Measurements from ENCODE around the gene PTPRD.
A peak's percentile ranks its signal among the peaks of the same experiment; 100 is the strongest.

PTPRD gene

GRCh38 chr9:8857926-8858595 lies 1754.7 kb downstream of the PTPRD start:
- Histone ChIP-seq H3K27ac (no peak overlapping the region), H3K9ac (ENCODE audit: insufficient read length) (no peak overlapping the region), H3K4me3 (peak overlapping the region; percentile 58), H3K9me3 (ENCODE audit: low read depth, low read length) (no peaks in the 10 kb centered on the region), H3K36me3 (ENCODE audit: insufficient read depth, low read length) (no peaks in the 10 kb centered on the region)
- TF ChIP-seq POLR2AphosphoS5 (IDR thresholded peaks at IDR 0.05; ENCODE audit: borderline replicate concordance, low read depth, low read length) (no peak), FOXP2 (optimal IDR thresholded peaks at IDR 0.05; ENCODE audit: control extremely low read depth, extremely low read length, insufficient read depth) (no peak), EZH2 (IDR thresholded peaks at IDR 0.05) (no peak)
- DNase-seq (ENCODE audit: low read depth, low spot score) = no peak

GRCh38 chr9:8857068-8857925 lies 1755.5 kb downstream of the PTPRD start:
- no peak overlapping the region for H3K9ac ChIP-seq (ENCODE audit: insufficient read length)
- no peak overlapping the region for H3K27ac ChIP-seq
- TF ChIP-seq EZH2 (IDR thresholded peaks at IDR 0.05) (peak; percentile 85), POLR2AphosphoS5 (IDR thresholded peaks at IDR 0.05; ENCODE audit: borderline replicate concordance, low read depth, low read length) (no peak)
- DNase-seq (ENCODE audit: low read depth, low spot score) = no peak
- H3K9me3 ChIP-seq (ENCODE audit: low read depth, low read length) = no peaks in the 10 kb centered on the region
- H3K36me3 ChIP-seq (ENCODE audit: insufficient read depth, low read length) = no peaks in the 10 kb centered on the region
- H3K4me3 ChIP-seq = peak overlapping the region; percentile 58

GRCh38 chr9:8856396-8857067 lies 1756.3 kb downstream of the PTPRD start:
- Histone ChIP-seq H3K36me3 (ENCODE audit: insufficient read depth, low read length) (no peaks in the 10 kb centered on the region), H3K4me3 (no peak overlapping the region), H3K9me3 (ENCODE audit: low read depth, low read length) (no peaks in the 10 kb centered on the region), H3K27ac (no peak overlapping the region), H3K9ac (ENCODE audit: insufficient read length) (no peak overlapping the region)
- no peak for DNase-seq (ENCODE audit: low read depth, low spot score)
- TF ChIP-seq POLR2AphosphoS5 (IDR thresholded peaks at IDR 0.05; ENCODE audit: borderline replicate concordance, low read depth, low read length) (no peak), EZH2 (IDR thresholded peaks at IDR 0.05) (no peak), FOXP2 (optimal IDR thresholded peaks at IDR 0.05; ENCODE audit: control extremely low read depth, extremely low read length, insufficient read depth) (no peak)

GRCh38 chr9:8855046-8855445 lies 1757.8 kb downstream of the PTPRD start:
- Histone ChIP-seq H3K4me3 (no peak overlapping the region), H3K36me3 (ENCODE audit: insufficient read depth, low read length) (no peaks in the 10 kb centered on the region), H3K27ac (no peak overlapping the region), H3K9me3 (ENCODE audit: low read depth, low read length) (no peaks in the 10 kb centered on the region), H3K9ac (ENCODE audit: insufficient read length) (no peak overlapping the region)
- no peak for TF ChIP-seq POLR2AphosphoS5 (IDR thresholded peaks at IDR 0.05; ENCODE audit: borderline replicate concordance, low read depth, low read length)
- TF ChIP-seq EZH2 (IDR thresholded peaks at IDR 0.05) = no peak
- TF ChIP-seq FOXP2 (optimal IDR thresholded peaks at IDR 0.05; ENCODE audit: control extremely low read depth, extremely low read length, insufficient read depth) = no peak
- no peak for DNase-seq (ENCODE audit: low read depth, low spot score)

GRCh38 chr9:8852301-8852864 lies 1760.4 kb downstream of the PTPRD start:
- TF ChIP-seq EZH2 (IDR thresholded peaks at IDR 0.05) (no peak), FOXP2 (optimal IDR thresholded peaks at IDR 0.05; ENCODE audit: control extremely low read depth, extremely low read length, insufficient read depth) (no peak), POLR2AphosphoS5 (IDR thresholded peaks at IDR 0.05; ENCODE audit: borderline replicate concordance, low read depth, low read length) (no peak)
- Histone ChIP-seq H3K9ac (ENCODE audit: insufficient read length) (no peak overlapping the region), H3K4me3 (no peak overlapping the region), H3K36me3 (ENCODE audit: insufficient read depth, low read length) (no peaks in the 10 kb centered on the region), H3K9me3 (ENCODE audit: low read depth, low read length) (no peaks in the 10 kb centered on the region), H3K27ac (no peak overlapping the region)
- DNase-seq (ENCODE audit: low read depth, low spot score) = no peak

- no peak overlapping the region for H3K27ac ChIP-seq
- TF ChIP-seq POLR2AphosphoS5 (IDR thresholded peaks at IDR 0.05; ENCODE audit: borderline replicate concordance, low read depth, low read length) (no peak), FOXP2 (optimal IDR thresholded peaks at IDR 0.05; ENCODE audit: control extremely low read depth, extremely low read length, insufficient read depth) (no peak), EZH2 (IDR thresholded peaks at IDR 0.05) (no peak)
- no peak for DNase-seq (ENCODE audit: low read depth, low spot score)
Observed at GRCh38 chr9:8850914-8851313, 1761.9 kb downstream of the PTPRD start.

GRCh38 chr9:8845808-8846207 lies 1767.0 kb downstream of the PTPRD start:
- Histone ChIP-seq H3K4me3 (no peak overlapping the region), H3K9me3 (ENCODE audit: low read depth, low read length) (no peaks in the 10 kb centered on the region), H3K27ac (no peak overlapping the region), H3K9ac (ENCODE audit: insufficient read length) (no peak overlapping the region), H3K36me3 (ENCODE audit: insufficient read depth, low read length) (no peaks in the 10 kb centered on the region)
- DNase-seq (ENCODE audit: low read depth, low spot score) = no peak
- TF ChIP-seq FOXP2 (optimal IDR thresholded peaks at IDR 0.05; ENCODE audit: control extremely low read depth, extremely low read length, insufficient read depth) (no peak), EZH2 (IDR thresholded peaks at IDR 0.05) (no peak), POLR2AphosphoS5 (IDR thresholded peaks at IDR 0.05; ENCODE audit: borderline replicate concordance, low read depth, low read length) (no peak)

More at GRCh38 chr9:8850914-8851313, 1761.9 kb downstream of the PTPRD start:
- Histone ChIP-seq H3K4me3 (no peak overlapping the region), H3K9ac (ENCODE audit: insufficient read length) (no peak overlapping the region), H3K9me3 (ENCODE audit: low read depth, low read length) (no peaks in the 10 kb centered on the region), H3K36me3 (ENCODE audit: insufficient read depth, low read length) (no peaks in the 10 kb centered on the region)

GRCh38 chr9:8845376-8845775 lies 1767.4 kb downstream of the PTPRD start:
- TF ChIP-seq EZH2 (IDR thresholded peaks at IDR 0.05) = no peak
- TF ChIP-seq POLR2AphosphoS5 (IDR thresholded peaks at IDR 0.05; ENCODE audit: borderline replicate concordance, low read depth, low read length) = no peak
- no peak for TF ChIP-seq FOXP2 (optimal IDR thresholded peaks at IDR 0.05; ENCODE audit: control extremely low read depth, extremely low read length, insufficient read depth)
- H3K36me3 ChIP-seq (ENCODE audit: insufficient read depth, low read length) = no peaks in the 10 kb centered on the region
- no peak overlapping the region for H3K27ac ChIP-seq
- no peak for DNase-seq (ENCODE audit: low read depth, low spot score)
- H3K9ac ChIP-seq (ENCODE audit: insufficient read length) = no peak overlapping the region
- no peaks in the 10 kb centered on the region for H3K9me3 ChIP-seq (ENCODE audit: low read depth, low read length)
- H3K4me3 ChIP-seq = no peak overlapping the region
